ENCODE data around the gene EEF1A2.

DNA sequence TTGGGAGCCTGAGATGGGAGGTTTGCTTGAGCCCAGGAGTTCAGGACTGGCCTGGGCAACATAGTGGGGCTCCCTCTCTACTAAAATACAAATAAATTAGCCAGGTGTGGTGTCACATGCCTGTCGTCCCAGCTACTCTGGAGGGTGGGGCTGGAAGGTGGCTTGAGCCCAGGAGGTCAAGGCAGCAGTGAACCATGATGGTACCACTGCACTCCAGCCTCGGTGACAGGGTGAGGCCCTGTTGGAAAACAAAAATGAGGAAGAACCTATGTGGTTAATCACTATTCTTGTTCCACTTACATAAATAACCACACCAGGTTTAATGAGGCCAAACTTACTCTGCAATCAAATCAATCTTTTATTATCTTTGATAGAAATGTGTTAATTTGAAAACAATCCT lies 27.1 kb upstream of the EEF1A2 start:
- TF ChIP-seq GATA2 (IDR thresholded peaks at IDR 0.05; ENCODE audit: low read depth, low read length) = no peak
- no peak for TF ChIP-seq GATA3 (IDR thresholded peaks at IDR 0.05; ENCODE audit: low read depth, low read length)

All from SH-SY5Y (cell line).